ENCODE data around the gene SLC41A3. TPM values are rescaled to one million over a fixed set of nuclear protein-coding genes. Genes with fewer than 3 reads are reported as not detected.

SLC41A3 gene
- total and polyA plus RNA-seq, 2 of the 4 experiments (the other 2 are of a cell fraction): 30.5 to 43.5 TPM

- TF ChIP-seq FOS (IDR thresholded peaks at IDR 0.05; ENCODE audit: low read depth, low read length): no peak
These were observed 22.6 kb upstream of the SLC41A3 start (continued) for GRCh38 chr3:126106336-126107202.

- Histone ChIP-seq H4K20me1 (ENCODE audit: insufficient read depth, low read length) (no peaks in the 10 kb centered on the region), H2BK15ac (ENCODE audit: low read depth, low read length) (no peak overlapping the region), H3K56ac (ENCODE audit: extremely low read depth, insufficient read depth, low read length) (no peak overlapping the region), H3K4ac (ENCODE audit: low read depth, low read length) (no peak overlapping the region), H3K27ac (ENCODE audit: insufficient read depth, low read length) (no peak overlapping the region), H3K4me3 (ENCODE audit: insufficient read depth, low read depth, low read length) (no peak overlapping the region), H3K79me1 (ENCODE audit: low read depth in 1 of 2, low read length in 2 of 2) (no peaks in the 10 kb centered on the region), H3K4me1 (ENCODE audit: control insufficient read depth, insufficient read depth, low read length) (peaks cover 6% of the 10 kb centered on the region), H2AFZ (replicated peaks; ENCODE audit: low read length, poor library complexity) (no peak overlapping the region), H2BK20ac (ENCODE audit: low read depth, low read length) (no peak overlapping the region), H2BK5ac (ENCODE audit: low read depth, low read length, poor library complexity, severe bottlenecking) (no peak overlapping the region), H3K14ac (replicated peaks; ENCODE audit: low read depth, low read length) (no peak overlapping the region), H2AK5ac (ENCODE audit: low read depth, low read length) (no peak overlapping the region), H3K27me3 (ENCODE audit: control insufficient read depth, insufficient read depth, low read length) (peaks cover 7% of the 10 kb centered on the region), H4K5ac (ENCODE audit: low read depth, low read length) (no peak overlapping the region), H3K18ac (ENCODE audit: low read depth, low read length) (no peak overlapping the region), H3K4me2 (ENCODE audit: low read depth, low read length) (no peak overlapping the region), H3K9me3 (ENCODE audit: control insufficient read depth, insufficient read depth, low read length) (no peaks in the 10 kb centered on the region), H4K8ac (ENCODE audit: low read depth in 2 of 2, low read length in 2 of 2) (no peak overlapping the region), H4K91ac (ENCODE audit: insufficient read depth, low read depth, low read length) (no peak overlapping the region), H3K36me3 (ENCODE audit: control insufficient read depth, insufficient read depth, low read length) (no peaks in the 10 kb centered on the region), H2BK120ac (ENCODE audit: low read depth, low read length) (no peak overlapping the region), H2AK9ac (replicated peaks; ENCODE audit: low read depth, low read length, poor library complexity) (no peak overlapping the region), H3K9ac (ENCODE audit: low read depth, low read length) (no peak overlapping the region), H3K9me1 (ENCODE audit: insufficient read depth, low read length) (peaks cover 6% of the 10 kb centered on the region; the same call in 1 of the 2 replicates), H3K23ac (ENCODE audit: low read depth, low read length) (no peak overlapping the region)
- in situ Hi-C loops (cut with MboI; ENCODE audit: low sequenced_read_pairs) (no loop called here), intact Hi-C loops (cut with micrococcal nuclease) (no loop called here), dilution Hi-C loops (cut with HindIII; ENCODE audit: low sequenced_read_pairs, unreplicated experiment) (no loop called here)
- CTCF ChIA-PET: no interaction called here
- 85% methylated on average over 8 of the region's 16 CpGs; no CpG with 5 or more reads in 1 of the 2 experiments for WGBS, 2 experiments (ENCODE audit: extremely low coverage in 2 of 2, insufficient read length in 1 of 2)
- DNase-seq (no peak), ATAC-seq (ENCODE audit: low read depth) (no peak)
- POLR2A ChIA-PET (ENCODE audit: unreplicated experiment): no interaction called here
- no TSS peak for BruUV-seq (replicated peaks)
- TF ChIP-seq CHD1 (IDR thresholded peaks at IDR 0.05; ENCODE audit: low read depth, low read length): no peak
- TF ChIP-seq RCOR1 (IDR thresholded peaks at IDR 0.05; ENCODE audit: insufficient replicate concordance, low read length): no peak
- no peak for TF ChIP-seq USF2 (IDR thresholded peaks at IDR 0.05; ENCODE audit: low read depth, low read length)
- TF ChIP-seq NFE2L2 (IDR thresholded peaks at IDR 0.05; ENCODE audit: low read depth, low read length): no peak
- no peak for TF ChIP-seq ELK1 (IDR thresholded peaks at IDR 0.05; ENCODE audit: borderline replicate concordance, low read depth, low read length)
- TF ChIP-seq FOS (IDR thresholded peaks at IDR 0.05; ENCODE audit: low read depth, low read length): no peak
- TF ChIP-seq MXI1 (IDR thresholded peaks at IDR 0.05; ENCODE audit: borderline replicate concordance, low read depth, low read length): no peak
- no peak for TF ChIP-seq MAZ (IDR thresholded peaks at IDR 0.05; ENCODE audit: borderline replicate concordance, low read depth, low read length)
- TF ChIP-seq RFX5 (IDR thresholded peaks at IDR 0.05; ENCODE audit: low read depth, low read length): no peak
- no peak for TF ChIP-seq RAD21 (IDR thresholded peaks at IDR 0.05; ENCODE audit: low read length)
- no peak for TF ChIP-seq MAFK (IDR thresholded peaks at IDR 0.05; ENCODE audit: low read depth, low read length)
- no peak for TF ChIP-seq CEBPB (IDR thresholded peaks at IDR 0.05; ENCODE audit: low read depth, low read length)
- TF ChIP-seq POLR2A (IDR thresholded peaks at IDR 0.05; ENCODE audit: low read depth, low read length): no peak
- no peak for TF ChIP-seq BHLHE40 (IDR thresholded peaks at IDR 0.05; ENCODE audit: low read depth, low read length)
- TF ChIP-seq SMC3 (IDR thresholded peaks at IDR 0.05; ENCODE audit: low read depth, low read length): no peak
These were observed 21.8 kb upstream of the SLC41A3 start for GRCh38 chr3:126105691-126106187.

All from IMR-90 (cell line).